KMS-11 (cell line): ENCODE measurements around the gene NRG2.

Source experiments
- H2AFZ ChIP-seq: fragments of 200-600 bp; sonication (generic); 2 replicates; pipeline ENCODE4 v1.6.1; 2016; ENCODE audit warnings: antibody characterized with exemption, mixed run types, low read depth
- H3K27ac ChIP-seq: fragments of 200-600 bp; sonication (generic); 2 replicates; pipeline ENCODE4 v1.6.1; 2016; ENCODE audit warnings: mild to moderate bottlenecking, mixed run types
- H3K27me3 ChIP-seq: fragments of 200-600 bp; sonication (generic); 2 replicates; pipeline ENCODE4 v1.6.1; 2017; ENCODE audit warnings: mild to moderate bottlenecking, low read depth, mixed run types, moderate library complexity; ENCODE audit not compliant: insufficient read depth
- H3K36me3 ChIP-seq: fragments of 200-600 bp; sonication (generic); 2 replicates; pipeline ENCODE4 v1.6.1; 2017; ENCODE audit warnings: mild to moderate bottlenecking, mixed run types; ENCODE audit not compliant: insufficient read depth
- H3K4me1 ChIP-seq: fragments of 200-600 bp; sonication (generic); 2 replicates; pipeline ENCODE4 v1.6.1; 2016; ENCODE audit warnings: mild to moderate bottlenecking, low read depth, mixed run types; ENCODE audit not compliant: poor library complexity, severe bottlenecking
- H3K4me2 ChIP-seq: fragments of 200-600 bp; sonication (generic); 2 replicates; pipeline ENCODE4 v1.7.0; 2016; ENCODE audit warnings: mild to moderate bottlenecking, mixed run types
- H3K4me3 ChIP-seq: fragments of 200-600 bp; sonication (generic); IDR thresholded peaks from 2 replicates; pipeline ENCODE4 v1.6.1; 2017; ENCODE audit warnings: low read depth, low read length, mixed read lengths; ENCODE audit not compliant: insufficient read depth
- H3K79me2 ChIP-seq: fragments of 200-600 bp; sonication (generic); 2 replicates; pipeline ENCODE4 v1.6.1; 2016; ENCODE audit warnings: low read depth, mixed run types; ENCODE audit not compliant: insufficient read depth
- H3K9ac ChIP-seq: fragments of 200-600 bp; sonication (generic); 2 replicates; pipeline ENCODE4 v1.6.1; 2016; ENCODE audit warnings: mild to moderate bottlenecking, mixed run types
- H4K20me1 ChIP-seq: fragments of 200-600 bp; sonication (generic); 2 replicates; pipeline ENCODE4 v1.6.1; 2016; ENCODE audit warnings: mild to moderate bottlenecking, mixed run types; ENCODE audit not compliant: insufficient read depth
- CTCF ChIP-seq: fragments of 200-600 bp; sonication (generic); conservative IDR thresholded peaks from 2 replicates; pipeline ENCODE4 v1.6.1; 2017; ENCODE audit warnings: low read depth, mild to moderate bottlenecking, antibody characterized with exemption, low read length, moderate library complexity, mixed read lengths

The NRG2 gene

GRCh38 chr5:139911425-139912120 lies 131.5 kb downstream of the NRG2 start:
- no peaks in the 10 kb centered on the region for H3K27me3 ChIP-seq

DNA sequence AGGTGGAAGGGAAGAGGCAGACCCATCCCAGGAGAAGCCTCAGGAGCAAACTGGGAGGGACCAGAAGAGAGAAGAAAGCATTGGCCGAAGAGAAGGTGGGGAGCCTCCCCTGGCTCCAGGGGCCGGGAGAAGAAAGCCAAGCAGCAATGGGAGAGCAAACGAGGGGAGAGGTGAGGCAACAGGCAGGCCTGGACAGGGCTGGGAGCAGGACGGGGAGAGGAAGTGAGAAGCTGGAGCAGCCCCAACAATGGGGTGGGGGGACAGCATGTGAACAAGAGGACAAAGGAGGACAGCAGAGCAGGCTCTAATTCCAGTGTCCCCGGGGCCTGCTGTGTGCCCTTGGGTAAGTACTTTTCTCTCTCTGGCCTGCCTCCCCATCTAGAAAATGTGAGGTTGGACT lies 132.2 kb downstream of the NRG2 start:
- Histone ChIP-seq H3K9ac (no peak overlapping the region), H3K4me1 (no peaks in the 10 kb centered on the region), H3K4me2 (no peak overlapping the region), H2AFZ (no peak overlapping the region), H3K36me3 (no peaks in the 10 kb centered on the region), H4K20me1 (no peaks in the 10 kb centered on the region), H3K27ac (no peak overlapping the region), H3K27me3 (no peaks in the 10 kb centered on the region), H3K4me3 (no peak overlapping the region), H3K79me2 (no peaks in the 10 kb centered on the region)
- TF ChIP-seq CTCF, result no peak

More at GRCh38 chr5:139911425-139912120, 131.5 kb downstream of the NRG2 start:
- no peaks in the 10 kb centered on the region for H4K20me1 ChIP-seq
- no peaks in the 10 kb centered on the region for H3K4me1 ChIP-seq
- TF ChIP-seq CTCF, result no peak
- no peaks in the 10 kb centered on the region for H3K79me2 ChIP-seq
- no peak overlapping the region for H3K9ac ChIP-seq
- H3K4me3 ChIP-seq, result no peak overlapping the region
- H3K36me3 ChIP-seq, result no peaks in the 10 kb centered on the region
- H3K4me2 ChIP-seq, result no peak overlapping the region
- H2AFZ ChIP-seq, result no peak overlapping the region
- H3K27ac ChIP-seq, result no peak overlapping the region

DNA sequence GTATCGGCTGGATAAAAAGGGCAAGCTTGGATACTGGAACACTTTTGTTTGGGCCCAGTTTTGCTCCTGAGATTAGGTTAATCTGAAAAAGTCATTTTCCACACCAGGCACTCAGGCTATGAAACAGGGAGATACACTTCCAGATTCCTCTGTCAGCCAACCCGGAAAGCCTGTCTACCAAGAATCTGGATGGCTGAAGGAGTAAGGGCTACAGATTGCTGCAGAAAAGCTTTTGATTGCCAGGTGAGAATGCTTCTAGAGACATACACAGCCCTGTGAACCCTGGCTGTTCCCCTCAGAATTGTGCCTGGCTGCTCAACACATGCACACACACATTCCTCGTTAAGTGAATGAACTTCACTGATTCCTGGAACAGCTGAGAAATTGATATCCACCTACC lies 133.1 kb downstream of the NRG2 start:
- no peaks in the 10 kb centered on the region for H3K36me3 ChIP-seq
- H3K79me2 ChIP-seq, result no peaks in the 10 kb centered on the region
- H3K27ac ChIP-seq, result no peak overlapping the region
- no peak overlapping the region for H3K4me3 ChIP-seq
- H3K27me3 ChIP-seq, result no peaks in the 10 kb centered on the region
- H3K4me2 ChIP-seq, result no peak overlapping the region
- H4K20me1 ChIP-seq, result no peaks in the 10 kb centered on the region
- H2AFZ ChIP-seq, result no peak overlapping the region
- no peak for TF ChIP-seq CTCF
- H3K4me1 ChIP-seq, result no peaks in the 10 kb centered on the region
- no peak overlapping the region for H3K9ac ChIP-seq

GRCh38 chr5:139908749-139909148 lies 134.3 kb downstream of the NRG2 start:
- Histone ChIP-seq H3K4me1 (no peaks in the 10 kb centered on the region), H3K27ac (no peak overlapping the region), H3K9ac (no peak overlapping the region), H3K79me2 (no peaks in the 10 kb centered on the region), H3K36me3 (no peaks in the 10 kb centered on the region), H2AFZ (no peak overlapping the region), H3K27me3 (no peaks in the 10 kb centered on the region), H4K20me1 (no peaks in the 10 kb centered on the region), H3K4me2 (no peak overlapping the region), H3K4me3 (no peak overlapping the region)
- no peak for TF ChIP-seq CTCF
